ENCODE measurements around the gene AIFM2.
"Not testable (repeated sequence)": the region's sequence is repeated elsewhere in the genome, so short reads cannot be mapped to it uniquely, and the experiment has no call there.

The AIFM2 gene

DNA sequence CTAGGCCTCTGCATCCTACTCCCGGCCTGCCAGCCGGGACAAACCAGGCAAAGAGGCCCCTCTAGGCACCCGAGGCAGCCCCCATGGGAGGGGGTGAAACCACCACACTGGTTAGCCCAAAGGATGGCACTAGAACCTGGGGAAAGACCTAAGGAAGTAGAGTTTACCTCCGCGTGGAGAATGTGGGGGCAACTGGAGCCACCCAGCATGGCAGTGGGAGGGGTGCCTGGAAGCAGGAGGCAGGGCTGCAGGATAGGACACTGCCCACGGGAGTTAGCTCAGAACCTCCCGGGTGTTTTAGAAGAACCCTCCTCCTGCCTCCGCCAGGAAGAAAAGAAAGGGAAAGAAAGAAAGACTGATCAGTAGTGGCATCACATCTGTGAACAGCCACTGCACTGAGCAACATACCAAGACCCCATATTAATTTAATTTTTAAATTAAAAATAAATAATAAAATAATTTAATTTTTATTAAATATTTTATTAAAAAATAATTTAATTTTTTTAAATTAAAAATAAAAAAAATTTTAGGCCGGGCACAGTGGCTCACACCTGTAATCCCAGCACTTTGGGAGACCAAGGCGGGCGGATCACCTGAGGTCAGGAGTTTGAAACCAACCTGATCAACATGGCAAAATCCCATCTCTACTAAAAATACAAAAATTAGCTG lies 11.2 kb downstream of the AIFM2 start:
- DNase-seq, result no peak

DNA sequence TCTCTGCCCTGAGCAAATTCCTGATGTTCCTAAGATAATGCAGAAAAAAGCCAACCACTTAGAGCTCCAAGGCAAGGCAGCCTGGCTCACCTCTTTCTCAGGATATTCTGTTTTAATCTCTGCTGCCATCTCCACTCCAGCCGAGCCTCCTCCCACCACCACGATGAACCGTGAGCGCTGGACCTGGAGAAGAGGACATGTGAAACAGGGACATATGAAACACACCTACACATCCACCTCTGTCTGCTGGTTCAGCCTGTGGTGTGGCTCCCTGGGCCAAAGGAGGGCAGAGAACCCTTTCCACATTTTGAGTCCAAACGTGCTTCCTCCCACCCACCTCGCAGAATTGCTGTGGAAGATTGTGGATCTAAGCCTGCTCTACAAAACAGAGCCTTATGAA lies 12.2 kb downstream of the AIFM2 start:
- no peak for DNase-seq

DNA sequence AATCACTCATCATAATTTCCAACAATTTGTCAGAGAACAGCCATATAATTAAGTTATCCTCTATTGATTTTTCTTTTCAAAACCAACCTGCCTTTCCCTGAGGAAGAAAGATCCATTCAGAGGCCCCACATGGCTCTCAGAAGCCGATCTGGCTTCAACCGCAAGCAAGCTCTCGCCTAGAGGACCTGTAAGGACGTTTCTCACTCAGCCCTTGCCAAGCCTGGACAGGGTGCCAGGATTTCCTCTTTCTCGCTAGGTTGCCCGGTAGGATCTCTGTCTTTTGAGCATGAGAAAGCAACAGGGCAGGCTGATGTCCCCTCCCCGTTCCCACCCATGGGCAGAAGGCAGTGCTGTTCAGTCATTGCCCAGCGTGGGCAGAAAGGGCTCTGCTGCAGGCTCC lies 13.0 kb downstream of the AIFM2 start:
- no peak for DNase-seq

DNA sequence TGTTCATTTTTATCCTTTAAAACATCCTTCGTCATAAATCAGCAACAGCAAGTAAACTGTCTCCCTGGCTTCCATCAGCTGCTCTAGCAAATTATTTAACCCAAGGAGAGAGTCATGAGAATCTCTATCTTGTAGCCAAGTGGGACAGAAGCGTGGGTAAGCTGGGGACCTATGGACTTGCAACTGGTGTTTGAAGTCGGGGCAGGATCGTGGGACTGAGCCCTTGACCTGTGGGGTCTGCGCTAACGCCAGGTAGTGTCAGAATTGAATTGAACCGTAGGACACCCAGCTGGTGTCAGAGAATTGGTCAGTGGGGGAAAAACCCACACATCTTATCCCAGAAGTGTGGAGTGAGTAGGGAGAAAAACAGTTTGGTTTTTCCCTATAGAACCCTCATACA lies 13.4 kb downstream of the AIFM2 start:
- no peak for DNase-seq

DNA sequence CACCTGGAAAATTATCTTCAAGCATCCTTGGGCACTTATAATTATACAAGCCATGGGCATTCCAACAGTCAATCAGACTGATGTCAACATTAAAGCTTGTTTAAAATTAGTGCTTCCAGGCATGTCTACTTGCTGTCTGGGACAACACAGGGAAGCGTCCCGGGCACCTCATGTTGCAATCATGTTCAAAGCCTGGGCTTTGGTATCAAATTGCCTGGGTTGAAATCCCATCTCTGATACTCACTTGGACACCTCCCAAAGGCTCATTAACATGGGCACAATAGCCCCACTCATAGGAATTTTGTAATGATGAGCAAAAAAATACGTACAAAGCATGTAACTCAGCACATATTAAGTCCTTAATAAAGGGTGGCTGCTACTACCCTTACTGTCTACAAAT lies 14.4 kb downstream of the AIFM2 start:
- DNase-seq, result no peak

DNA sequence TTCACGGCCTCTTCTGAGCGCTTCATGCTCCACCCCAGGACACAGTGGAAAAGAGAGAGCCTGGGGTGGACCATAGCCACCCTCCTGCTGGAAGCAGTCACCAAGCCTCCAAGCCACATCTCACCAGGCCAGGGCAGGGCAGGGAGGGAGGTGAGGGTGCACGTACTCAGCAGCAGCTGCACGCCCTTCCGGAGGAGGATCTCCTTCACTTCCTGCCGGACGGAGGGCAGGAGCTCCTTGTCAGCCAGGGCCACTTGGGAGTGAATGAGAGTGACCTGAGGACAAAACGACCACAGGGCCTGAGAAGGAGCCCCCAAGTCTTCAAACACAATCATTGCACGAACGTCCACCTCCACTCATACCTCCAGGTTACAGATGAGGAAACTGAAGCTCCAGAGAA lies 15.0 kb downstream of the AIFM2 start:
- no peak for DNase-seq

DNA sequence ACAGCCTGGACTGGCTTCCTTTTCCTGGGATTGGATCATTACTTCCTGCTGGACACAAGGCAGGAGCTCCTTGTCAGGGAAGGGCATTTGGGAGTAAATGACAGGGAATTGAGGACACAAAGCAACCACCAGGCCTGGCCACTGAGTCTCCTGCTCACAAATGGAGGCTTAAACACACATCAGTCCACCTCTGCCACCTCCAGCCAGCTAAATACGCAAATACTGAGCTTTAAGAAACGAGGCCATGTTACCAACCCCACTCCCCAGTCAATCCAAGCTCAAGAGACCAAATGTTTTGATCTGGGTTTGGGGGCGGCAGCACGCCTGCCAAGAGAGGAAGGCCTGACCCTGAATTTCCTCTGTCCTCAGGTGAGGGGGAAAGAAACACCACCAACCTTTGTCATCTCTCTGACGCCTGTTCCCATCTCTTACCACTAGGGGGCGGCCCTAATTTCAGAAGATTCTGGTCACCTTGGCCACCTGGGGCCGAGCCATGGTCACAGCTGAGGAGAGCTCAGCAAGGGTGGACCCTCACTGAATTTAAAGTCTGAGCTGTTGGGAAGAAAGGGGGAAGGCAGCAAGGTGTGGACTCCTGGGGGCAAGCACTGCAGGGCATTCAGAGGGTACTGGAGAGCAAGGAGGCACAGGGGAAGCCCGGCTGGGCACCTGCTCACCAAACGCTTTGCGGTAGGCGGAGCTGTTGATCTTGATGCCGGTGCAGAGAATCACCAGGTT lies 16.5 kb downstream of the AIFM2 start:
- DNase-seq, result peak; percentile 29 to 31

DNA sequence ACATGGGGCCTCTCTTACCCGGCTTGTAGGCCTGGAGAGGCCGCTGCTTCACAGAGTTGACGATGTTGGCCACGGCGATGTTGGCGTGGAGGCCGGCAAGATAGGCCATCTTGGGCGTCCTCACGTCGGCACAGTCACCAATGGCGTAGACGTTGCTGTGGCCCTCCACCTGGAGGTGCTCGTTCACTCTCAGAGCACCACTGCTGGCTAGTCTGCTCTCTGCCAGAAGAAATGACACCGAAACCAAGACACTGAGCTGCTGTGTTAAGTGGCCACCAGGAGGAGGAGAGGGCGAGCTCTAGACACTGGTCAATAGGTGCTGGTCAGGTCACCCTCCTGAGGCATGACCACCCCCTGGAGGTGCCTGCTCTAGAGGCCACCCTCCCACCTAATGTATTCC lies 17.7 kb downstream of the AIFM2 start:
- no peak for DNase-seq

DNA sequence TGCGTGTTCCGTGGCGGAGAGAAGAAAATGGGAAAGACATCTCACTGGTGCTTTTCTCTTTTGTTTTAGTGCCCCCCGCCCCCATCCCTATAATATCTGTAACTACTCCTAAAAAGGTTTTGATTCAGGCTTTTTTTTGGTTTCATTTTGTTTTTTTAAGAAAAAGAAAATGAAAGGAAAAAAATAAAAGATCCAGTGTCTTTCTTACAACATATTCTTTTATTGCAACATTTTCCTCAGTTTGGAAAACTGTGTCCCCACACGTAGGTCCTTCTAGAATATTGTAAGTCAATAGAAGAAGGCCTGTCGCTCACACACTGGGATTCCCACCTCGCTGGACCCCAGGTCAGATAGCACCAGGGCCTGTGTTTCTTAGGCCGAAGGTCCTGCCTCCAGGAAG lies 20.6 kb downstream of the AIFM2 start:
- no peak for DNase-seq

DNA sequence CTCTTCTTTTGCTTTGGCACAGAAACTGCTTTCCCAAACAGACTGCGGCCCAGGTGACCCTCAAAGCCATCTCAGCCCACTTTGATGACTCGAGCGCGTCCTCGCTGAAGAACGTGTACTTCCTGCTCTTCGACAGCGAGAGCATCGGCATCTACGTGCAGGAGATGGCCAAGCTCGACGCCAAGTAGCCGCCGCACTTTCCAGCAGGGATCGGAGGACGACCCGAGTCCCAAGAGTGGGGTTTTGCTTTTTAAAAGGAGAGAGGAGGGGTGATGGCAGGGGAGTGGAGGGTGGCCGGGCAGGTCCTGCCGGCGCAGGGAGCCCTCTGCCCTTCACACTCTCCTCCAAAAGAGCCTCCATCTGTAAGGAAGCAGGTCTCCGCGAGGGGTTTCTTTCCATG lies 21.1 kb downstream of the AIFM2 start:
- DNase-seq, result no peak

DNA sequence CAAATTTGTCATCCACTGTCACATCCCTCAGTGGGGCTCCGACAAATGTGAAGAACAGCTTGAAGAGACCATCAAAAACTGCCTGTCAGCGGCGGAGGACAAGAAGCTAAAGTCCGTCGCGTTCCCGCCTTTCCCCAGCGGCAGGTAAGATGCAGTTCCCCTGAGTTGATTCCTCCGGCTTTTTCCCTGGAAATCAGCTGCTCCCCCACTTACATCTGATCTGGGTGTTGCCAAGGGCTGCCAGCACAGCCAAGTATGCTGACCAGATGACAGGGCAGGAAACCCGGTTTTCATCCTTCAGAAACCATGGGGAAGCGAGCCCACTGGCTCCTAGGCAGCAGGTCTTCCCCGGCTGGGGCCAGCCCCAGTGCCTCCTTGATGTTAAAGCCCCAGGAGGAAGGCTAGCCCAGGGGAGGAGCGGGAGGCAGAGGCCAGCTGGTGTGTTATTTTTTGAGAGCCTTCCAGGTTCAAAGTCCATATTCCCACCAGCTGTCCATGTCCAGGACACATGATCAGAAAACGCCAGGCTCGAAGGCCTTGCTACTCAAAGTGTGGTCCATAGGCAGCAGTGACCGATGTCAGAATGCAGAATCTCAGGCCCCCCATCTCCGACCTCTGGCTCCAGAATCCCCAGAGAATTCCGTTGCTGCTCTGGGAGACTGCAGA lies 23.4 kb downstream of the AIFM2 start:
- no peak for DNase-seq

DNA sequence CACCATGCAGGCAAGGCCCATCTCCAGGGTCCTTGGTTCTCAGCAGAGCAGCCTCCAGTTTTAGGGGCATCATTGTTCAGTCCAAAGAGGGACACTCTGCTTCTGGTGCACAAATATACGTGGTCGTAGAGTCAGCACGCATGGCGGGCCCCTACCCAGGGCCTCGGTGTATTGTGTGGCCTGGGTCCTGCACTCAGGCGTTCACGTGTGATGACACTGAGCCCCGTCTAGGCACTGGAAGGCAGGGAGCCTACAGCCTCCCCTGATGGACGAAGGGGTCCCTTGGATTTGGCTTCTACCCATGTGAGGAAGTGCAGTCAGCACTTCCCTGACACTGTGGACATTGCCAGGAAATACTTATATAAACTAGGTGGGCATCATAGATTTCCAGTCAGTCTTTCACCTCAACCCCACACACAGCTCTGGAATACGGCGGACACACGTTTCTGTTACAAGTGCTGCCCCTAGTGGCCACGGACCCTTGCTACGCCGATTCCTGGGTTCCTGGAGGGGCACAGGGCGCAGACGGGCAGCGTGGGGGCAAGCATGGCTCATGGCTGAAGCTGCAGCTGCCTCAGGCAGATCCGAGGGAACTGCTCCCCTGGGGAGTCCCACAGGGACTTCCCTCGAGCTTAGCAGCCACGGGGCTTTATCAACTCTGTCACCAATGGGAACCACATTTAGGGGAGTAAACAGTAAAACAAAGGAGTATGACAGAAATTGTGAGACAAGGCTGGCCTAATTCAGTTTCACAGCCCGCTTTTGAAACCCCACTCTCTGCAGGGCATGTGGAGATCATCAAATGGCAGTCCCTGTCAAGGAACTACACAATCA lies 25.4 kb downstream of the AIFM2 start:
- DNase-seq, result no peak

DNA sequence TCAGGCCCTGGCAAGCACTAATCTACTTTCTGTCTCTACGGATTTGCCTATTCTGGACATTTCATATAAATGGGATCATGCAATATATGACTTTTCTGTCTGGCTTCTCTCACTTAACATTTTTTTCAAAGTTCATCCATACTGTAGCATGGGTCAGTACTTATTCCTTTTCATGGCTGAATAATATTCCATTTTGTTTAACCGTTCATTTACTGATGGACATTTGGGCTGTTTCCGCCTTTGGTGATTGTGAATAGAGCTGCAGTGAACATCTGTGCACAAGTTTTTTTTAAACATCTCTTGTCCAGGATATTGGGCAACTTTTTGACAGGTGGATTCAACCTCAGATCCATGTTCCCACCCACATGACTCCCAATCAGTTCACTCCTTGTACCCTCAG lies 31.0 kb downstream of the AIFM2 start:
- no peak for DNase-seq

DNA sequence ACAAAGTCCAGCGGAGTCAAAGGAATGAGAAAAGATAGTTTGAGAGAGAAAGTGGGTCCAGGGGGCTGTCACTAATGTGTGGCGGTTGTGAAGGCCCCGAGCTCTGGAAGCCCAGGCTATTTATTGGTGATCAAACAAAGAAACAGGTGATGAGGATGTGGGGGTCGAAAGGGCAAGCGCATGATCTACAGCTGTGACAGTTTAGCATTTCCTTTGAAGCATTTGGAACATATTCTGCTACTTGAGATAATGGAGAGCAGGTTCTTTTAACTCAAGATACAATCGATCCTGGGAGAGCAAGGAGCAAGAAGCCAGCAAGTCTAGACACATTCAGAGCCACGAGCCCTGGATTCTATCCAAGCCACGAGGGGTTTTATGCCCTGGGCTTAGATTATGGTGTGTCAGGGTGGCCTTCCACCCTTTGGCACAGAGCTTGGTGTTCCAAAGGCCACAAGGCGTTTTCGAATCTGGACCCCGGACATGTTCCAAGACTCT lies 31.5 kb downstream of the AIFM2 start:
- not testable (repeated sequence) for DNase-seq

DNA sequence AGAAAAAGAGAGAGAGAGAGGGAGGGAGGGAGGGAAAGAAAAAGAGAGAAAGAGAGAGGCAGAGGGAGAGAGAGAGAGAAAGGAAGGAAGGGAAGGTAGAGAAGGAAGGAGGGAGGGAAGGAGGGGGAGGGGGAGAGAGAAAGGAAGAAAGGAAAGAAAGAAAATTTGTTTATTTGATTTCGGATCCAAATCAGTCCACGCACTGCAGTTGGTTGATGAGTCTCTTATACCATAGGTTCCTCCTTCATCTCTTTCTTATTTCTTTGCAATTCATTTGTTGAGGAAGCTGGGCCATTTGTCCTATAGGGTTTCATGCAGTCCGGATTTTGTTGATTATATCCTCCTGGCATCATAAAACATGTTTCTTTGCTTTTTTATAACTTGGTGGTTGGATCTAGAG lies 34.4 kb downstream of the AIFM2 start:
- no peak for DNase-seq

DNA sequence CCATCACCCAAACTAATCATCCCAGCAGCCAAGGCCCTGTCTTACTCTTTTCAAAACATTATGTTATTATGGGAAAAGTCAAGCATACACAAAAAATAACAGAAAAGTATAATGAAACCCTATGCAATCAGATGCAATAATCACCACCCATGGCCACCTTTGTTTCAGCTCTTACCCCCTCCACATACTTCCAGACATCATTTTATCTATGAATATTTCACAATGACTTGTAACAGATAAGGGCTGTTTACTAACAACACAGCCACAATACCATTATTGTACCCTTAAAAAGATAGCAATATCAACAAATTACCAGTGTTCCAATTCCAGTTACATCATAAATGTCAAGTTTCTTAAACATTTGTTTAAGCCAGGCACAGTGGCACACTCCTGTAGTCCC lies 35.2 kb downstream of the AIFM2 start:
- DNase-seq, result no peak

DNA sequence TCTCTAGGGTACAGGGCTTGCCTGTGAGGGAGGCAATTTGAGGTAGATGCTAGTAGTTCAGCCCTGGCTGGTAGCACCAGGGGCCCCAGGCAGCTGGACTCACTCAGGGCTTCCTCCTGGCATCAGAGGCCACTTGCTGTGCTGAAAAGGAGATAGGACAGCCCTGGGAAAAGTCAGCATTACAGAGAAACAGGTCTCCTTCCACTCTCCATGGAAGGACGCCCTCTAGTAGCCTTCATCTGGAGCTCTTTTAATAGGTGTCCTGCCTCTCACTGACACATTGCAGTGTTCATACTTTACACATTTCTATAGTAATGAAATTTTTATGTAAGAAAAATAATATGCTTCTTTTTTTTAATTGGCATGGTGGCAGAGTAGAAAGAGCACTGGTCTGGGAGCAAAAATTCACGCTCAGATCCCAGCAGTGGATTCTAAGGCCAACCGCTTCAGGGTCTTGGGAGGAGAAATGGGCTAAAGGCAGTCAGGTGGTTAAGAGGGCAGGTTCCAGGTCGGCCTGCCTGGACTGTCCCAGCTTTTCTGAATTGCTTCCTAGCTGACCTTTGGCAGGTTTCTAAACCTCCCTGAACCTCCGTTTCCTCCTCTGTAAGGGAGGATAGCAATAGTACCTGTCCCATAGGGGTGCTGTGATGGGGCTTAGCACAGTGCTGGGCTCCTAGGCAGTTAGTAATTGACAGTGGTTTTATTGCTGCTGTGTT lies 35.8 kb downstream of the AIFM2 start:
- DNase-seq, result no peak

DNA sequence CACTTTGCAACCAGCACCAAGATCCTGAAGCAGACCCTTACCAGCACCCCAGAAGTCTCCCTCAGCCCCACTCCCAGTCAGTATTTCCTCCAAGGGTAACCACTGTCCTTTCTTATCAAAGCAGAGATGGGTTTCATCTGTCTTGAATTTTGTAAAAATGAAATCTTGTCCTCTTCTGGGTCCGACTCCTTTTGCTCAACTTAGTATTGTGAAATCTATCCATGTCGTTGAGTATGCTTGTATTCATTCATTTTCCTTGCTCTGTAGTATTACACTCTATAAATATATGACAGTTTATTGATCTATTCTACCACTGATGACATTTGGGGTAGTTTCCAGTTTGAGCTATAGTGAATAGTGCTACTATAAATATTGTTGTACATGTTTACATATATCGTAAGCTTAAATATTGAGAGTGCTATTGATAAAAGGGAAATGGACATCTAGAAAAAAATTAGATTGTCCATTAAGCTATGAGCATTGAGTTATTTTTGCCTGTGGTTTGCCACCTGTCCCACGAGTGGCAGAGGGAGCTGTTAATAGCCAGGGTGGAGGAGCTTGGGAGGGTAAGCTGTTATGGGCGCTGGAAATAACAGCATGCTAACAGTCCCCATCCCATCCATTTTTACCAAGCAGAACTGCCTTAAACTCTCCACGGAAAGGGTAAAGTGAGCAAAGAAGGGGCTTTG lies 36.5 kb downstream of the AIFM2 start:
- no peak for DNase-seq

DNA sequence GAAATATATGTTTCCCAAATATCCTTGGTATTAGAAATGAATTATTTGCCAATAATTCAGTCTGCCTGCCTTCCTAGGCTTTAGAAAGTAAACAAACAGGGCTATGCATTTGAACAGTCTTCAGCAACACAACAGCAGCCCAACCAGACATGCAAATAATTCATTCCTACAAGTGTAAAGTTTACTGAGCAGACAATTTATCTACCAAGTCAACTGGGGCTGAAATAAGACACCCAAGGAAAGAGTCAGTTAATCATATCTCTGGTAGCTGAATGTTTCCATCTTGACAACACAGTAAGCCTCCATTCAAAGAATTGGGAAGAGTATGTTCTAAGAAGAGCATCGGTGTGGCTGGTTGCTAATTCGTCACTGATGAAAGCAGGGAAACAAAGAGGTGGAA lies 38.4 kb downstream of the AIFM2 start:
- no peak for DNase-seq

DNA sequence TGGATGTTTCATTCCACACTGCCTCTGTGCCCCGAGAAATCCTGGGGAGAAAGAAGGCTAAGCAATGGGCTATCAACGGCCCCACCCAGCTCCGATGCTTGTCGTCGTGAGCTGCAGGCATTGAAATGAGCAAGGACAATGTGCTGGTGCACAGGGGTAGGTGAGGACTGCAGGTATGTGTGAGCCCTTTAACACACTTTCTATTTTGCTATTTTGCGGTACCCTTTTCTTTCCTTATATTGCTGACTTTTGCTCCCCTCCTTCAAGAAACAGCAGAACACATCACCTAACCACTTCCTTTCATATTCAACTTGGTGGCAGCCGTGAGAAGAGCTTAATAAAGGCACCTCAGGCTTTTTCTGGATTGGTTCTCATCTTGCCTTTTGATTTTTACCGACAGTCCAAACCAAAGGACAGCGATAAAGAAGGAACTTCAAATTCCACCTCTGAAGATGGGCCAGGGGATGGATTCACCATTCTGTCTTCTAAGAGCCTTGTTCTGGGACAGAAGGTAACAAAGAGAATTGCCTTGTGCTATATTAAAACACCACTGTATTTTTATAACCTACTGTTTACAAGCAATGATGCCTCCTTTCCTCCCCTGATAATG lies 39.2 kb downstream of the AIFM2 start:
- no peak for DNase-seq

DNA sequence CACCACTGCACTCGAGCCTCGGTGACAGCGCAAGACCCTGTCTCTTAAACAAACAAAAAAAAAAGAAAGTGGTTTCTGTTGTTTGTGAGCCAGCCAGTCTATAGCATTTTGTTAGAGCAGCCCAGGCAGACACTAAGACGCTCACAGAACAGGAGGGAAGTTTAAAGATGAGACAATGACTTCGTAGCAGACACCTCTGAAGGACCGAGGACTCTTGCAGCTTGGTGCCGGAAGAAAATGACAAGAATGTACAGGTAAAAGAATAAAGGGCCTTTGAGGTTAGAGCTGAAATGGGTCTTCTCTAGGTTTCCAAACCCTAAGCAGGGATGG lies 40.3 kb downstream of the AIFM2 start:
- DNase-seq, result no peak

DNA sequence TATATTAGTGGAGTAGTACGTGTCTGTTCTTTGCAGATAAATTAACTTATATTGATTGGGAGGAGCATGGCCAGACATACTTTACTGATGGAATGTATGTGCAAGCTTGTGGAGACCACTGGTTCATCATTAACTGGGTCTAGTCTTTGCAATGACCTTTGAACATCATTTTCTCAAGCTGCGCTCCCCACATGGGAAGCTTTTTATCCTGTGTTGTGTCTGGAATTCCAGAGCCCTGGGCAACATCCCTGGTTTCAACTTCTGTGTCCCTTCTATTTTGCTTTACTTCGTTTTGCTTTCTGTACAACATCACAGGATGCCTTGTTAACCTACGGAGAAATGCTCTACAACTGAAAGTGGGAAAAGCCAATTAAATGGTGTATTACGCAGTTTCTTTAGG lies 41.7 kb downstream of the AIFM2 start:
- no peak for DNase-seq
